Neural crest cell (in vitro differentiated cells): ENCODE results near the gene QSOX1. TPM values are rescaled to one million over a fixed set of nuclear protein-coding genes. Genes with fewer than 3 reads are reported as not detected.

Experiments
- DNase-seq: peaks from one replicate; pipeline ENCODE4 v3.0.0; 2021; ENCODE audit warnings: low read depth, mixed read lengths, low spot score
- H3K27ac Mint-ChIP-seq: one replicate; pipeline ENCODE4 v1.8.0; 2021; ENCODE audit warnings: mild to moderate bottlenecking, mixed read lengths; ENCODE audit not compliant: unreplicated experiment
- H3K27me3 Mint-ChIP-seq: 2 replicates; pipeline ENCODE4 v1.8.0; 2021; ENCODE audit warnings: low read depth, mild to moderate bottlenecking, mixed read lengths
- H3K36me3 Mint-ChIP-seq: 2 replicates; pipeline ENCODE4 v1.8.0; 2021; ENCODE audit warnings: low read depth, mild to moderate bottlenecking, mixed read lengths
- H3K4me1 Mint-ChIP-seq: 2 replicates; pipeline ENCODE4 v1.8.0; 2021; ENCODE audit warnings: mixed read lengths
- H3K4me3 Mint-ChIP-seq: one replicate; pipeline ENCODE4 v1.8.0; 2021; ENCODE audit warnings: mild to moderate bottlenecking, mixed read lengths
- H3K9me3 Mint-ChIP-seq: 2 replicates; pipeline ENCODE4 v1.8.0; 2021; ENCODE audit warnings: mixed read lengths
- total RNA-seq: library from RNA; stranded (reverse); gene quantifications from 2 replicates; pipeline ENCODE4 v1.2.1, GENCODE V29; 2021
- TF ChIP-seq, protein P1 (sequence below): fragments of 200-600 bp; sonication (generic); conservative IDR thresholded peaks from 2 replicates; pipeline ENCODE4 v1.5.0; 2021; ENCODE audit warnings: antibody characterized with exemption, mild to moderate bottlenecking

QSOX1 gene
- total RNA-seq, 1 donor from 2014 or later: 39.8 TPM

DNA sequence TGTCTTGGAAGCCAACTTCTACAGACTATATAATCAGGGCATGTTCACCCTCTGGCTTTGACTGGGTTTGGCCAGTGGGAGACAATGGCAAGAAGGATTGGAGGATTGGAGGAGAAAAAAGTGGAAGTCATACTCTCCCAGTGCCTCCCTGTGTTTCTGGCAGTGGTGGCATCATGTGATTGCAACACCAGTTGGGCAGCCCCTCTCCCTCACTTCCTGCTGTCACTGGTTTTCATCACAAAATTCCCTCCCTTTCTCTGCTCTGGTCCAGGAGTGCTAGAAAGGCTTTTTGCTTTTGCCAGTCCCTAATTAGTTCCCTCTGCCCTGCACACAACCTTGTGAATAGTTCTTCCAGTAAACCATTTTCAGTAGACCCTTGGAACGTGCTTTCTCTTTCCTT is 3.7 kb upstream of the QSOX1 start:
- Mint-ChIP-seq H3K27me3 (peaks cover 41% of the 10 kb centered on the region), H3K36me3 (no peaks in the 10 kb centered on the region), H3K9me3 (no peaks in the 10 kb centered on the region), H3K27ac (no peak overlapping the region), H3K4me3 (no peak overlapping the region), H3K4me1 (peaks cover 10% of the 10 kb centered on the region)
- TF ChIP-seq, protein P1, sequence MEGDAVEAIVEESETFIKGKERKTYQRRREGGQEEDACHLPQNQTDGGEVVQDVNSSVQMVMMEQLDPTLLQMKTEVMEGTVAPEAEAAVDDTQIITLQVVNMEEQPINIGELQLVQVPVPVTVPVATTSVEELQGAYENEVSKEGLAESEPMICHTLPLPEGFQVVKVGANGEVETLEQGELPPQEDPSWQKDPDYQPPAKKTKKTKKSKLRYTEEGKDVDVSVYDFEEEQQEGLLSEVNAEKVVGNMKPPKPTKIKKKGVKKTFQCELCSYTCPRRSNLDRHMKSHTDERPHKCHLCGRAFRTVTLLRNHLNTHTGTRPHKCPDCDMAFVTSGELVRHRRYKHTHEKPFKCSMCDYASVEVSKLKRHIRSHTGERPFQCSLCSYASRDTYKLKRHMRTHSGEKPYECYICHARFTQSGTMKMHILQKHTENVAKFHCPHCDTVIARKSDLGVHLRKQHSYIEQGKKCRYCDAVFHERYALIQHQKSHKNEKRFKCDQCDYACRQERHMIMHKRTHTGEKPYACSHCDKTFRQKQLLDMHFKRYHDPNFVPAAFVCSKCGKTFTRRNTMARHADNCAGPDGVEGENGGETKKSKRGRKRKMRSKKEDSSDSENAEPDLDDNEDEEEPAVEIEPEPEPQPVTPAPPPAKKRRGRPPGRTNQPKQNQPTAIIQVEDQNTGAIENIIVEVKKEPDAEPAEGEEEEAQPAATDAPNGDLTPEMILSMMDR: no peak
- no peak for DNase-seq

DNA sequence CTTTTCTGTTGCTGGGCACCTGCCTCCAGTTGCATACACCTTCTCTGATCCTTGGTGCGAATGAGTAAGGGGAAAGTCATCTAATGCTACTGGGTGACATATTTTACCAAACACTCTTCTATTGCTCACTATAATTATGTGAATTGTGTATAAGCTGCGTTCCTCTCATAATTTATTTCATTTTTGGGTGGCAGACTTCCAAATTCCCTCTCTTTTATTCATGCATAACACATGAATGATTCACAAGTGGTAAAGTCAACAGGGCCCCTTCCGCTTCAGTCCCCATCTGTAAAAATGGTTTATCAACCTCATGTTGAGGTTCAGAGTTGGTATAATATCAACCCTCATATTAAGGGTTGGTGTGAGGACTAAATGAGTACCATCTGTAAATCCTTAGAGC is 3.2 kb upstream of the QSOX1 start:
- TF ChIP-seq, protein P1: no peak
- Mint-ChIP-seq H3K36me3 (no peaks in the 10 kb centered on the region), H3K4me3 (no peak overlapping the region), H3K4me1 (peaks cover 10% of the 10 kb centered on the region), H3K27me3 (peaks cover 41% of the 10 kb centered on the region), H3K9me3 (no peaks in the 10 kb centered on the region), H3K27ac (no peak overlapping the region)
- DNase-seq: no peak

DNA sequence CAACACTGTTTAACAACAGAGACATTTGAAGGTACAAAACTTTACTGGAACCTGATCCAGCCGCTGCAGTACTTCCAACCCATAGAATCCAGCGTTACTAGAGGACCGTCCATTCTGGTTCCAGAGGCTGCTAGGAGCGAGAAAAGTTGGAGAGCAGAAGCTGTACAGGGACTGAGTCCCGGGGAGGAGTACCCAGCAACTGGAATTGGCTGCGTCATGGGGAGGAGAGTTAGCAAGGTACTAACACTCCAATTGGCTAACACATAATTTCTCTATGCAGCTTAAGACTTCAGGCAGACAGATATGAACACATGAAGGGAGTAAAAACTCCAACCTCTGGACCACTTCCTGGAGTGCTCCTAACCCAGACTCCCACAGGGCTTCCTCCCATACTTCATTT is 2.1 kb upstream of the QSOX1 start:
- no peaks in the 10 kb centered on the region for H3K36me3 Mint-ChIP-seq
- no peak overlapping the region for H3K27ac Mint-ChIP-seq
- no peak for DNase-seq
- peaks cover 10% of the 10 kb centered on the region for H3K4me1 Mint-ChIP-seq
- H3K9me3 Mint-ChIP-seq: no peaks in the 10 kb centered on the region
- TF ChIP-seq, protein P1: no peak
- peak overlapping the region; percentile 90 for H3K4me3 Mint-ChIP-seq
- peaks cover 41% of the 10 kb centered on the region for H3K27me3 Mint-ChIP-seq

DNA sequence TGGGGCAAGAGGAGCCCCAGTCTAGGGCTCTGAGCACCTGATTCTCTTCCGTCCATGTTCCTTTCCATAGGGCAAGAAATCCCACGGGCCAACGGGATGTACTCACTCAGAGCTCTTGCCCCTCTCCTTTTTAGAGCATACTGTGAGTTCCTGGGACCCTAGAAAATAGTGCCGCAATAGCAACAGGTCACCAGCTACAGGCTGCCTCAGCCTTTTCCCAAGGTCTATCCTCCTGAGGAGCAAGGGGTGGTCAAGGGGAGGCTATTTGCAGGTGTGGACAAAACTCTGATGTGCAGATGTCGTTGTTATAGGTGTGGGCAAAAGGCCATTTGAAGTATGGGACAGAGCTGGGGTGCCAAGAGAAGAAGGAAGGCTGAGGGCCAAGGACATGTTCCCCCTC is 1.6 kb upstream of the QSOX1 start:
- H3K36me3 Mint-ChIP-seq: no peaks in the 10 kb centered on the region
- no peak for DNase-seq
- H3K9me3 Mint-ChIP-seq: no peaks in the 10 kb centered on the region
- TF ChIP-seq, protein P1: no peak
- H3K27ac Mint-ChIP-seq: no peak overlapping the region
- H3K4me1 Mint-ChIP-seq: peaks cover 10% of the 10 kb centered on the region
- peak overlapping the region; percentile 90 for H3K4me3 Mint-ChIP-seq
- H3K27me3 Mint-ChIP-seq: peaks cover 41% of the 10 kb centered on the region

DNA sequence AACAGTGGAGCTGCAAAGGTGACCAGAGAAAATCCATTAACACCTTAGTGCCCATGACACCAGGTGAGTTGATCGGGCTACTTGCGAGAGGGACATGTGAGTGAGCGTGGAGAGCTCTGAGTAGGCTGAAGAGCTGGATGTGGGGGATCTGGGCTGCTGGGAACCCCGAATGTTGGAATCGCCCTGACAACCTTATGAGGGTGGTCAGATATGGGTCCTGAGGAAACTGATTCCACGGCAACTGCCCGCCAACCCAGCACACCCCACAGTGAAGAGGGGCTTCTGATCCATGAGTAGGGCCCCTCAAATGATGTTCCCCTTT is 705 bp upstream of the QSOX1 start:
- peaks cover 10% of the 10 kb centered on the region for H3K4me1 Mint-ChIP-seq
- no peaks in the 10 kb centered on the region for H3K9me3 Mint-ChIP-seq
- no peak for DNase-seq
- peaks cover 41% of the 10 kb centered on the region for H3K27me3 Mint-ChIP-seq
- peak overlapping the region; percentile 65 for H3K27ac Mint-ChIP-seq
- peak overlapping the region; percentile 90 for H3K4me3 Mint-ChIP-seq
- H3K36me3 Mint-ChIP-seq: no peaks in the 10 kb centered on the region
- TF ChIP-seq, protein P1: no peak

DNA sequence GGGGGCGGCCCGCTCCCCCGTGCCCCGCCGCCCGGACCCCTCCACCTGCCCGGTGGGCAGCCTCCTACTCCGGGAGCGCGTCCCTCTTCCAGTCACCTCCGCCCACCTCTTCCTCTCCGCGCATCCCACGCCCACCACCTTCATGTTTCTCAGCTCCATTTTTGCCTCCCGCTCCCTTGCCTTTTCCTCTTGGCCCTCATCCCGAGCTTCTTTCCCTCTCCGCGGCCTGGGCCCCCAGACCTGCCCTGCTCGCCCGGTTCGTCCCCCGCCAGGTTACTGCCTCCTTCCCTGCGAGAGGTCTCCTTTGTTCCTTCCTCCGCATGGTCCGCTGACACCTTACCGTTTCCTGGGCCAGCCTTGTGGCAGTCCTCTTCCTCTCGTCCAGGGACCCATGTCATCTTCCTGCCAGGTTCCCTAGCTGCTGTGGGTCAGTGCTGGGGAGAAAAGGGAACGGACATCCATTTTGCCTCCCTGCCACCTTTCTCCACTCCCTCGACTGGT is 563 bp downstream of the QSOX1 start:
- H3K27ac Mint-ChIP-seq: peak overlapping the region; percentile 89
- H3K4me3 Mint-ChIP-seq: peak overlapping the region; percentile 90
- TF ChIP-seq, protein P1: no peak
- peak; percentile 20 for DNase-seq
- H3K9me3 Mint-ChIP-seq: no peaks in the 10 kb centered on the region
- H3K4me1 Mint-ChIP-seq: peaks cover 10% of the 10 kb centered on the region
- H3K36me3 Mint-ChIP-seq: no peaks in the 10 kb centered on the region
- peaks cover 35% of the 10 kb centered on the region for H3K27me3 Mint-ChIP-seq
